AG10803 (cell line): Measurements from ENCODE around the gene ARL3.

Experiments
- DNase-seq: peaks from one replicate; pipeline ENCODE4 v3.0.0; 2010; ENCODE audit warnings: low read depth
- H3K4me3 ChIP-seq: 2 replicates; pipeline ENCODE4 v1.5.1; 2011; ENCODE audit warnings: mild to moderate bottlenecking, low read length, control low read depth
- TF ChIP-seq, protein P1 (sequence below): conservative IDR thresholded peaks from 2 replicates; pipeline ENCODE4 v1.5.1; 2011; ENCODE audit warnings: mild to moderate bottlenecking, low read length, control low read depth, inconsistent platforms

The ARL3 gene

DNA sequence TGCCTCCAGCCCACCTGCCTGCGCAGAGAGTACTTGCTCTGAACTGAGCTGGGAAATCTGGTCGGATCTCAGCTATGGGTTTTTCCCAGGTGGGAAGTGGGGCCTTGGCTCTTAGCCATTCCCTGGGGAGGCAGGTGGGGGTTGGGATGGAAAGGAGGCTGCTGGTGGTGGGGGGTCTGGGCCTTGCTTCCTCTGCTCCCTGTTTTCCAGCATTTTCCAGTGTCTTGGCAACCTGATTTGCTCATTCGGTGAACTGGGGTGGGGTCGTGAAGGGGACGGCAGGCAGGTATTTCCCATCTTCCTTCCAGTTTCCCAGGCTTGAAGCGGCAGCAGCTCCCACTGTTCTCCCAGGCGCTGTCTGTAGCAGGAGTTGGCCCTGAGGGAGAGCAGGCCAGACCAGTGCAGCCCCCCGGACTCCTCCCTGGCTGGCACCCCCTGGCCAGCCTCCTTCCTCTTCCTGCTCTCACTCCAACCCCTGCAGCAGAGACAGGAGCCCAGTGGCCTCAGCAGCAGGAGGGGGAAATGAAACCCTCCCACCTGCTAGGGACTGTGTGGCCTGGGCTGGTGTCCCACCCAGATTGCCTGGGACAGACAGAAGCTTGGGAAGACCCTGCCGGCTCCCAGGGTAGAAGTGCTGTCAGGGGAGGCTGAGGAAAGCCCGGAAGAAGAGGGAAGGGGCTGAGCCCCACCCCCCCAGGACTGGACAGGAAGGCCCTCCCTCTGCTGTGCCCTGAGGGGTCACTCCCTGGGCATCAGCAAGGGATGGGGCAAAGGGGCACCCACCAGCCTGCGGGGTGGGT is 63.3 kb downstream of the ARL3 start:
- TF ChIP-seq, protein P1, sequence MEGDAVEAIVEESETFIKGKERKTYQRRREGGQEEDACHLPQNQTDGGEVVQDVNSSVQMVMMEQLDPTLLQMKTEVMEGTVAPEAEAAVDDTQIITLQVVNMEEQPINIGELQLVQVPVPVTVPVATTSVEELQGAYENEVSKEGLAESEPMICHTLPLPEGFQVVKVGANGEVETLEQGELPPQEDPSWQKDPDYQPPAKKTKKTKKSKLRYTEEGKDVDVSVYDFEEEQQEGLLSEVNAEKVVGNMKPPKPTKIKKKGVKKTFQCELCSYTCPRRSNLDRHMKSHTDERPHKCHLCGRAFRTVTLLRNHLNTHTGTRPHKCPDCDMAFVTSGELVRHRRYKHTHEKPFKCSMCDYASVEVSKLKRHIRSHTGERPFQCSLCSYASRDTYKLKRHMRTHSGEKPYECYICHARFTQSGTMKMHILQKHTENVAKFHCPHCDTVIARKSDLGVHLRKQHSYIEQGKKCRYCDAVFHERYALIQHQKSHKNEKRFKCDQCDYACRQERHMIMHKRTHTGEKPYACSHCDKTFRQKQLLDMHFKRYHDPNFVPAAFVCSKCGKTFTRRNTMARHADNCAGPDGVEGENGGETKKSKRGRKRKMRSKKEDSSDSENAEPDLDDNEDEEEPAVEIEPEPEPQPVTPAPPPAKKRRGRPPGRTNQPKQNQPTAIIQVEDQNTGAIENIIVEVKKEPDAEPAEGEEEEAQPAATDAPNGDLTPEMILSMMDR, result no peak
- no peak overlapping the region for H3K4me3 ChIP-seq
- DNase-seq, result no peak

DNA sequence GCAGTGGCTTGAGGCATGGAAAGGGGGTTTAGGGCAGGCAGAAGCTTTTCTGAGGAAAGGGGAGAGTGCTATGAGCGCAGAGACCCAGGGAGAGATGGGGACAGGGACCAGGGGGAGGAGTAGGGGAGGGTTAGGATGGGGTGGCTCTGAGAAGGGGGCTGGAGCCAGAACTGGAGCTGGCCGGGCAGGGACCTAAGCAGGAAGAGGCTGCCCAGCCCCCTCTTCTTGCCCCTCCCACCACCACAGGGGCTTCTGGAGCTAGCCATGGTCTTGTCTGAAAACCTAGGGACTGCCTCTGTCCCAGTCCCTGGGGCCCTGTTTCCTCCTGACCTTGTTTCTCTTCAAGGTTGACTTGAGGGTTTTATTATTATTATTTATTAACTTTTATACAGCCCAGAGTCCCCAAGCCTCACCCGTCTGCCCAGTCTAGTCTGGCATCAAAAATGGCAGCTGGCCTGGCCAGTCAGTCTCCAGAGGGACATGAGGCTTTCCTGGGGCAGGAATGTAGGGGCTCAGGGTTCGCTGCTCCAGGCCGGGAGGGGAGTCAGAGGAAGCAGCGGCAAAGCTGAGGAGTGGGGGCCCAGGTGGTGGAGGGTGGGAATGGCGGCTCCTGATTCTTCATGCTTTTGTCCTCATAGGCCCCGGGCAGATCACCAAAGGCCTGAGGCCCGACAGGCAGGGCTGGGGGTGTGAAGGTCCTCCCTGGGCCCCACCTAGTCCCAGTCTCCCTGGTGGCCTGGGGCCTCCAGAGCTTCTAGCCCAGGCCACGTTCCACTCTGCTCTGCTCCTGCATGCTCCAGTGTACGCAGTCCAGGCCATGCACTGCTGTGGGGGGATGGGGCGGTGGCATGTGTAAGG is 64.2 kb downstream of the ARL3 start:
- peak overlapping the region; percentile 97 for H3K4me3 ChIP-seq
- DNase-seq, result no peak
- TF ChIP-seq, protein P1, result no peak

DNA sequence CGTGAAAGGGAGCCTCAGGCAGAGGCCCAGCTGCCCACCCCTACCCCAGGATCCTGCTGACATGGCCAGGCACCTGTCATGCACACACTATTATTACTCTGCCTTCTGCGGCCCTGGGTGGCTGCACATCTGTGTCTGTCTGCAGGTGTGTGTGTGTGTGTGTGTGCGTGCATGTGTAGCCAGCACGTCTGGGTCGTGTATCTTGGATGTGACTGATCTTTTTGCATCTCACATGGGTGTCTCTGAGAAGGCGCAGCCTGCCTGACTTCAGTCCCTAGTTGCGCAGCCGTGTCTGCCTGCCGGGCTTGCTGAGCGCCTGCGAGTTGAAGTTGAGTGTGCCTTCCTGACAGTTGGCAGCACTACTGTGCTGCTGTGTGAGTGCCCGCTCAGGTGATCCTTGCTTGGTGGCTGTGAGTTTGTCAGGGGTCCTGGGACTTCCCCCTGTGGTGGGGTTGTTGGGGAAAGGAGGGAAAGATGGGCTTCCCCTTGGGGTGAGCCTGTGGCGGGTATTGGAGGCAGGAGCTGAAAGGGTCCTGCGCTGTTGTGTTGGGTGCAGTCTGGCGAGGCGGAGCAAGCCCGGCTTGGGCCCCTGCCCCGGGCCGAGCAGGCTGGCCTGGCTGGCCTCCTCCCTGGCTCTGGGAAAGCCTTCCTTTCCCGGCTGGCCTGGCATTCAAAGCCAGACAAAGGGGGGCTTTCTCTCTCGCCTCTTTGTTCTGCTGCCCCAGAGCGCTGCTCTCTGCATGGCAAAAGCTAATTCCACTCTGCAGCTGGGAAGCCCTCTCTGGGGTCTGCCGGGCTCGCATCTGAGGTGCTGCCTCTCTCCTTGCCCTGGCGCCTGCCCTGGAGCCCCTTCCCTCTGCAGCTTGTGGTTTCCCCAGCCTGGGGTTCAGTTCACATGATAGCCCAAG is 65.1 kb downstream of the ARL3 start:
- TF ChIP-seq, protein P1, result no peak
- DNase-seq, result no peak
- peak overlapping the region; percentile 97 for H3K4me3 ChIP-seq

DNA sequence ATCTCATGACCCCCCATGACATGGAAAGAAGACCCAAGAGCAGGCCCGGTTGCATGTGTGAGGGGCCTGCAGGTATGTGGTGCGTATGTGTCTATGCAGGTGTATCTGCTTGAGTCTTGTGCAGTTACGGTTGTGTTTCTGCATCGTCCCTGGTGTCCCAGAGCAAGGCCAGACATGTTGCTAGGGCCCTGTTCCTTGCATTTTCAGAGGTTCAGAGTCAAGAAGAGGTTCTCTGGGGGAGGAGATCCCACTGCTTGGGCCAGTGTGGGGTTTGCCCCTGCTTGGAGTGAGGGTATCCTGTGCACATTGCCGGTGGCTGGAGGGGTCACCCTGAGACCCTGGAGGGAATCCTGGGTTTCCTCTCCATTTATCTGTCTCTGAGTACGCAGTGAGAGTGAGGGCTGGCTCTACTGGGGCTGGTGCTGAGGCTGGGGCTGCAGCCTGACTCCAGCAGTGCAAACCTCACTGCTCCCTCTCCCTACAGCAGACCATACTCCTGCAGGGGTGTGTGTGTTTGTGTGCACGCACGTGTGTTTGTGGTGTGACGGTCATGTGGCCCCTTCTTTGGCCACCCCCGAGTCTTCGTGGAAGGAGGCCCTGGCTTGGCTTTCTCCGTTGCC is 65.8 kb downstream of the ARL3 start:
- no peak for DNase-seq
- H3K4me3 ChIP-seq, result peak overlapping the region; percentile 97
- TF ChIP-seq, protein P1, result no peak

DNA sequence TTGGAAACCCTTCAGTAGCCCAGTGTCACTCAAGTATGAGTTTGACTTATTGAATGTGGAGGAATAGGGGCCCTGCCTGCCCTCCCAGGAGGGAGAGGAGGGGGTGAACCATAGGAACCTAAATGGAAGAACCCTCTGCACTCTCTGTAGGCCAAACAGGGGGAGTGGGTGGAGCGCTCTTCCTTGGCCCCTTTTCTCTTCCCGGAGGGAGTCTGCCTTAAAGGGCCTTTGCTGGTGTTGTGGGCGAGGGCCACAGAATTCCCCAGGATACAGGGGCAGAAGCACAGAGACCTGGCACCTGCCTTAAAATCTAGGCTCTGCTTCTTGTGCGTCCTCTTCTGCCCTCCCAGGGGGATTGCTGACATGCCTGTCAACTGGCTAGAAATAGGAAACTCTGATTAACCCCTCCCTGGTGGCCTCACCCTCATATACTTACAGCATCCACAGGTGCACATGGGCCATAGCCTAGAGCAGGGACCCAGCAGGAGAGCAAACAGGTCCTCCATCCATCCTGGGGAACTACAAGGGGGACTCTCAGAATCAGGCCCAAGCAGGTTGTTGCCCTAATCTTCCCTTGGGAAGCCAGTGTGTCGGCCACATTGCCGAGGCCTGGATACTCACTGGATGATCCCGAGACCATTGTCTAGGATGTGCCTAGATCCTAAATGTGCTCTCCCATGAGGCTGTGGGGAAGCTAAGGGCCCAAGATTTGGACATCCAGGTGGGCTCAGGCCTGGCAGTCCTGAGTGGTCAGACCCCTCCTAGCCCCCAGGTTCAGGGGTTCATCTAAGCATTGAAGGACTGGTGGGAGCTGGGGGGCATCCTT is 66.5 kb downstream of the ARL3 start:
- DNase-seq, result no peak
- TF ChIP-seq, protein P1, result no peak
- H3K4me3 ChIP-seq, result peak overlapping the region; percentile 97
